DND-41 (cell line): ENCODE measurements around the gene RALGPS2.

Source experiments
- ATAC-seq: fragments of 200-7000 bp; cut with Tn5 transposase; 3 replicates; pipeline ENCODE4 v1.9.1; 2021; ENCODE audit warnings: low read depth; ENCODE audit not compliant: insufficient read depth
- DNase-seq: peaks from one replicate; pipeline ENCODE4 v3.0.0-alpha.2; 2020
- H2AFZ ChIP-seq: 2 replicates; pipeline ENCODE4 v1.6.0; 2012; ENCODE audit warnings: low read depth, low read length
- H3K27ac ChIP-seq: 2 replicates; pipeline ENCODE4 v1.5.1; 2012; ENCODE audit warnings: low read length, inconsistent platforms
- H3K27me3 ChIP-seq: fragments of 200-600 bp; sonication (generic); 2 replicates; pipeline ENCODE4 v1.6.0; 2012; ENCODE audit warnings: low read length, mild to moderate bottlenecking, inconsistent platforms; ENCODE audit not compliant: insufficient read depth, poor library complexity
- H3K36me3 ChIP-seq: 2 replicates; pipeline ENCODE4 v1.5.1; 2012; ENCODE audit warnings: low read length, inconsistent platforms; ENCODE audit not compliant: insufficient read depth
- H3K4me1 ChIP-seq: 2 replicates; pipeline ENCODE4 v1.5.1; 2012; ENCODE audit warnings: mild to moderate bottlenecking, low read length; ENCODE audit not compliant: insufficient read depth
- H3K4me2 ChIP-seq: 2 replicates; pipeline ENCODE4 v1.6.0; 2012; ENCODE audit warnings: mild to moderate bottlenecking, moderate library complexity, low read length, inconsistent platforms; ENCODE audit not compliant: insufficient read depth
- H3K4me3 ChIP-seq, 2 experiments: fragments of 200-600 bp in 1 of 2; shearing (Covaris generic) in 1 of 2; 2 replicates each; pipeline ENCODE4 v1.5.1; 2012 to 2016; ENCODE audit warnings: inconsistent platforms in 2 of 2, low read length in 2 of 2, mild to moderate bottlenecking in 2 of 2, low read depth in 1 of 2, moderate library complexity in 1 of 2
- H3K79me2 ChIP-seq: 2 replicates; pipeline ENCODE4 v1.6.0; 2012; ENCODE audit warnings: low read length, inconsistent platforms; ENCODE audit not compliant: insufficient read depth
- H3K9ac ChIP-seq: 2 replicates; pipeline ENCODE4 v1.6.0; 2012; ENCODE audit warnings: low read depth, mild to moderate bottlenecking, inconsistent platforms, low read length, moderate library complexity
- H3K9me3 ChIP-seq: 2 replicates; pipeline ENCODE4 v1.5.1; 2012; ENCODE audit warnings: low read length, moderate library complexity, mild to moderate bottlenecking, inconsistent platforms; ENCODE audit not compliant: insufficient read depth, severe bottlenecking
- H4K20me1 ChIP-seq: 2 replicates; pipeline ENCODE4 v1.6.0; 2012; ENCODE audit warnings: low read length; ENCODE audit not compliant: insufficient read depth
- EZH2 ChIP-seq: IDR thresholded peaks from 3 replicates; pipeline ENCODE4 v1.6.1; 2012; ENCODE audit warnings: borderline replicate concordance, low read depth, mild to moderate bottlenecking, moderate library complexity, low read length, inconsistent platforms; ENCODE audit not compliant: severe bottlenecking
- TF ChIP-seq, protein P1 (sequence below): IDR thresholded peaks from 2 replicates; pipeline ENCODE4 v1.5.1; 2012; ENCODE audit warnings: borderline replicate concordance, low read length, moderate library complexity, mild to moderate bottlenecking; ENCODE audit not compliant: poor library complexity, severe bottlenecking; ENCODE audit errors: extremely low read depth

Gene RALGPS2

DNA sequence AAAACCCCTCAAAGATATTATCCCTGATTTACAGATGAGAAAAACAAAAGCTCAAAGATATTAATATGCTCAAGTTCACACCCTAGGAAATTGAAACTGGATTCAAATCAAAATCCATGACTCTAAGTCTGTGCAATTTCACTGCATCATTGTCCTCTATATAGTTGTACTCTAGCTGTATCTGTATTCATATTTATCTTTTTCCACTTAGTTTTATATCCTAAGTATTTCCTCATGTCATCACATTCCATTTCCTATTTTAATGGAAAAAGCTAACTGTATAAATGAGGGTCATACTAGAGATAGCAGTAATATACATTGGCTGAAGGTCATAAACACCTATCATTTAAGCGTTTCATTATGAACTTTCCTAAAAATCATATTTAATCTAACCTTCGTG, 42.2 kb upstream of the RALGPS2 start:
- DNase-seq, result no peak
- H3K9ac ChIP-seq, result no peak overlapping the region
- no peaks in the 10 kb centered on the region for H3K36me3 ChIP-seq
- no peak overlapping the region for H3K4me2 ChIP-seq
- TF ChIP-seq, protein P1, sequence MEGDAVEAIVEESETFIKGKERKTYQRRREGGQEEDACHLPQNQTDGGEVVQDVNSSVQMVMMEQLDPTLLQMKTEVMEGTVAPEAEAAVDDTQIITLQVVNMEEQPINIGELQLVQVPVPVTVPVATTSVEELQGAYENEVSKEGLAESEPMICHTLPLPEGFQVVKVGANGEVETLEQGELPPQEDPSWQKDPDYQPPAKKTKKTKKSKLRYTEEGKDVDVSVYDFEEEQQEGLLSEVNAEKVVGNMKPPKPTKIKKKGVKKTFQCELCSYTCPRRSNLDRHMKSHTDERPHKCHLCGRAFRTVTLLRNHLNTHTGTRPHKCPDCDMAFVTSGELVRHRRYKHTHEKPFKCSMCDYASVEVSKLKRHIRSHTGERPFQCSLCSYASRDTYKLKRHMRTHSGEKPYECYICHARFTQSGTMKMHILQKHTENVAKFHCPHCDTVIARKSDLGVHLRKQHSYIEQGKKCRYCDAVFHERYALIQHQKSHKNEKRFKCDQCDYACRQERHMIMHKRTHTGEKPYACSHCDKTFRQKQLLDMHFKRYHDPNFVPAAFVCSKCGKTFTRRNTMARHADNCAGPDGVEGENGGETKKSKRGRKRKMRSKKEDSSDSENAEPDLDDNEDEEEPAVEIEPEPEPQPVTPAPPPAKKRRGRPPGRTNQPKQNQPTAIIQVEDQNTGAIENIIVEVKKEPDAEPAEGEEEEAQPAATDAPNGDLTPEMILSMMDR, result no peak
- TF ChIP-seq EZH2, result no peak
- H3K27ac ChIP-seq, result no peak overlapping the region
- no peaks in the 10 kb centered on the region for H3K4me1 ChIP-seq
- no peak for ATAC-seq
- no peak overlapping the region for H3K4me3 ChIP-seq
- H4K20me1 ChIP-seq, result no peaks in the 10 kb centered on the region
- H3K79me2 ChIP-seq, result no peaks in the 10 kb centered on the region
- no peak overlapping the region for H2AFZ ChIP-seq
- no peaks in the 10 kb centered on the region for H3K9me3 ChIP-seq
- H3K27me3 ChIP-seq, result peaks cover 3% of the 10 kb centered on the region

DNA sequence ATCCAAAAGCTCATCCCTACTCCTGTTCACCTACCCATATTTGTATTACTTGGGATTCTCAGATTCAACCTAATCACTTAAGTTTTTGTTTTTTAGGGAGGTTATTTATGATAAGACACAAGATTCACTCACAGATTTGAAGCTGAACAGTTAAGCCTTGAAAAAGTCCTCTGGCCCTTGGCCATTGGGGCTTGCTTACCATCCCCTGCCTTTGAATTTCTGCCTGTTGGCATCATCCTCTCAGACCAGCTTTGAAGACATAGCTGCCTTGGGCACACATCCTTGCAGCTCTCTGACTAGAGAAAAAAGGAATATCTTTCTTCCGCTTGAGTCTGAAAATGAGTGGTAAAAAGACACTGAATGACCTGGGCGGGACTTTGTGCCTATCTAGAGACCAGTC, 41.8 kb upstream of the RALGPS2 start:
- Histone ChIP-seq H3K27ac (no peak overlapping the region), H3K4me3 (no peak overlapping the region), H4K20me1 (no peaks in the 10 kb centered on the region), H3K27me3 (peaks cover 3% of the 10 kb centered on the region), H3K4me2 (no peak overlapping the region), H3K79me2 (no peaks in the 10 kb centered on the region), H3K36me3 (no peaks in the 10 kb centered on the region), H3K9me3 (no peaks in the 10 kb centered on the region), H3K9ac (no peak overlapping the region), H3K4me1 (no peaks in the 10 kb centered on the region), H2AFZ (no peak overlapping the region)
- DNase-seq, result no peak
- TF ChIP-seq, protein P1, result no peak
- TF ChIP-seq EZH2, result no peak
- no peak for ATAC-seq

DNA sequence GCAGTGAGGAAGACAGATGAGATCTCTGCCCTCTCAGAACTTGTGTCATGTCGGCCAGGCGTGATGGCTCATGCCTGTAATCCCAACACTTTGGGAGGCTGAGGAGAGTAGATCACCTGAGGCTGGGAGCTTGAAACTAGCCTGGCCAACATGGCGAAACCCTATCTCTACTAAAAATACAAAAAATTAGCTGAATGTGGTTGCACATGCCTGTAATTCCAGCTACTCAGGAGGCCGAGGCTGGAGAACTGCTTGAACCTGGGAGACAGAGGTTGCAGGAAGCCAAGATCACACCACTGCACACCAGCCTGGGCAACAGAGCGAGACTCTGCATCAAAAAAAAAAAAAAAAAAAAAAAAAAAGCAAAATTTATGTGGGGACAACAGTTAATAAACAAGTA, 40.9 kb upstream of the RALGPS2 start:
- Histone ChIP-seq H3K4me1 (no peaks in the 10 kb centered on the region), H3K27ac (no peak overlapping the region), H3K9ac (no peak overlapping the region), H2AFZ (no peak overlapping the region), H3K4me3 (no peak overlapping the region), H4K20me1 (no peaks in the 10 kb centered on the region), H3K27me3 (peaks cover 3% of the 10 kb centered on the region), H3K4me2 (no peak overlapping the region), H3K36me3 (no peaks in the 10 kb centered on the region), H3K9me3 (no peaks in the 10 kb centered on the region), H3K79me2 (no peaks in the 10 kb centered on the region)
- no peak for TF ChIP-seq EZH2
- TF ChIP-seq, protein P1, result no peak
- DNase-seq (no peak), ATAC-seq (no peak)

DNA sequence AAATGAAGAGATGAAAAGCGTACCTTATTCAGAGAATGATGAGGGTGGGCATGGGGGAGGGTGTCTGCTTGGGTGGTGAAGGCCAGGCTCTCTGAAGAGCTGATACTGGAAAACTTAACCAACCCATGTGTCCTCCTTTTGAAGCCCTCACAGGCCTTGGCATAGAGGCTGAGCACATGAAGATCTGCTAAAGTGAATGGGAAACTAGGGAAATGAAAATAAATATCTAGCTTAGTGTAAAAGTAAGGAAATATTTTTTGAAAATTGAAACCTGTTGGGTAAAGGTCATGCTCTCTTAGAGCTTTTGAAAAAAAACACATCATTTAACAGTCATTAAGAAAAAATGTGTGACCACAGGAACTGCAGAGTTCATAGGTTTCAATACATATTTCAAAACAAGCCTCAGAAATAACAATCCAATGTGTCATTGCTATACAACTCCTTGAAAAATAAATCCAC, 40.5 kb upstream of the RALGPS2 start:
- Histone ChIP-seq H3K27ac (no peak overlapping the region), H3K36me3 (no peaks in the 10 kb centered on the region), H3K4me1 (no peaks in the 10 kb centered on the region), H3K9ac (no peak overlapping the region), H3K79me2 (no peaks in the 10 kb centered on the region), H3K4me2 (no peak overlapping the region), H3K4me3 (no peak overlapping the region), H2AFZ (no peak overlapping the region), H4K20me1 (no peaks in the 10 kb centered on the region), H3K27me3 (peaks cover 3% of the 10 kb centered on the region), H3K9me3 (no peaks in the 10 kb centered on the region)
- DNase-seq, result no peak
- no peak for ATAC-seq
- TF ChIP-seq, protein P1, result no peak
- TF ChIP-seq EZH2, result no peak
